HepG2 (cell line): ENCODE results near the gene SAMD10. TPM values are rescaled to one million over a fixed set of nuclear protein-coding genes. Genes with fewer than 3 reads are reported as not detected.

Experiments used
- ATAC-seq: fragments of 200-7000 bp; cut with Tn5 transposase; 3 replicates; pipeline ENCODE4 v1.9.1; 2020; ENCODE audit warnings: mild to moderate bottlenecking, moderate library complexity
- BruUV-seq: library from RNA; stranded (reverse); fragments of 400-500 nt; replicated peaks from 2 replicates; lab custom pipeline; 2021; lab: Mats Ljungman, UMichigan
- CTCF ChIA-PET: fragments of 300-600 bp; formaldehyde crosslinking; extraction: SDS; loops from one replicate; lab custom pipeline; 2021; ENCODE audit warnings: low total read pairs, inconsistent platforms, low intra/inter-chr PET ratio; lab: Yijun Ruan, JAX
- POLR2A ChIA-PET: fragments of 350-600 bp; sonication (Branson Sonifier 250); formaldehyde crosslinking; loops from one replicate; lab custom pipeline; 2020; ENCODE audit warnings: antibody characterized with exemption, inconsistent platforms; lab: Yijun Ruan, JAX
- DNase-seq: peaks from one replicate; pipeline ENCODE4 v3.0.0-alpha.2; 2015; ENCODE audit warnings: low spot score
- FAIRE-seq: peaks from 3 replicates; lab custom pipeline; 2011; peaks lifted over from hg19 to GRCh38; lab: Jason Lieb, UNC
- H2AFZ ChIP-seq: one replicate; pipeline ENCODE4 v1.6.1; 2011; ENCODE audit warnings: low read length, inconsistent platforms
- H3K27ac ChIP-seq: fragments of 300-600 bp; 3 replicates; pipeline ENCODE4 v1.8.0; 2011; ENCODE audit warnings: mixed run types, mild to moderate bottlenecking, mixed read lengths, low read length, inconsistent platforms; ENCODE audit not compliant: insufficient read depth; ENCODE audit errors: extremely low read length
- H3K27me3 ChIP-seq, 2 experiments: fragments of 200-600 bp in 1 of 2; 2 replicates in 1 of 2; 3 replicates in 1 of 2; pipeline versions ENCODE4 v1.6.0 to v1.8.0; 2011; ENCODE audit warnings: low read length in 2 of 2, mild to moderate bottlenecking in 2 of 2, moderate library complexity in 2 of 2, inconsistent platforms in 1 of 2; ENCODE audit not compliant: insufficient read depth in 2 of 2, control insufficient read depth in 1 of 2
- H3K36me3 ChIP-seq, 2 experiments: fragments of 200-600 bp in 1 of 2; replicated peaks in 1 of 2; 2 replicates in 1 of 2; 3 replicates in 1 of 2; pipeline versions ENCODE4 v1.5.1 to v1.8.0; 2011; ENCODE audit warnings: low read length in 2 of 2, inconsistent platforms in 1 of 2; ENCODE audit not compliant: insufficient read depth in 2 of 2, control insufficient read depth in 1 of 2
- H3K4me1 ChIP-seq: 2 replicates; pipeline ENCODE4 v1.5.1; 2012; ENCODE audit warnings: low read length, inconsistent platforms; ENCODE audit not compliant: insufficient read depth
- H3K4me2 ChIP-seq: 2 replicates; pipeline ENCODE4 v1.6.0; 2011; ENCODE audit warnings: low read depth, low read length, inconsistent platforms
- H3K4me3 ChIP-seq, 3 experiments: fragments of 200-600 bp in 1 of 3; sonication (generic), shearing (Covaris generic) in 1 of 3; replicated peaks in 1 of 3; 2 replicates each; pipeline ENCODE4 v1.5.1; 2011 to 2016; ENCODE audit warnings: low read length in 3 of 3, inconsistent platforms in 2 of 3, low read depth in 2 of 3, mild to moderate bottlenecking in 2 of 3, control low read depth in 1 of 3, mixed read lengths in 1 of 3; ENCODE audit not compliant: insufficient read depth in 1 of 3
- H3K79me2 ChIP-seq: one replicate; pipeline ENCODE4 v1.6.1; 2011; ENCODE audit warnings: low read length, inconsistent platforms; ENCODE audit not compliant: insufficient read depth
- H3K9ac ChIP-seq: 2 replicates; pipeline ENCODE4 v1.6.0; 2011; ENCODE audit warnings: mild to moderate bottlenecking, low read depth, low read length, inconsistent platforms; ENCODE audit not compliant: insufficient read depth
- H3K9me3 ChIP-seq: 2 replicates; pipeline ENCODE4 v1.5.1; 2012; ENCODE audit warnings: mild to moderate bottlenecking, low read length
- H4K20me1 ChIP-seq: 2 replicates; pipeline ENCODE4 v1.6.0; 2011; ENCODE audit warnings: inconsistent platforms, mild to moderate bottlenecking, low read length, moderate library complexity; ENCODE audit not compliant: insufficient read depth
- AGO2 ChIP-seq: fragments of 200-400 bp; formaldehyde crosslinking; optimal IDR thresholded peaks from 2 replicates; pipeline ENCODE3; 2017; ENCODE audit warnings: mild to moderate bottlenecking, low read depth, low read length, moderate library complexity
- CEBPG ChIP-seq: IDR thresholded peaks from 2 replicates; pipeline ENCODE4 v1.6.1; 2016
- JUND ChIP-seq: sonication (generic); formaldehyde crosslinking; IDR thresholded peaks from 2 replicates; pipeline ENCODE4 v1.8.0; 2022; ENCODE audit warnings: mild to moderate bottlenecking, missing genetic modification reagents
- KMT2A ChIP-seq: sonication (generic); formaldehyde crosslinking; IDR thresholded peaks from 2 replicates; pipeline ENCODE4 v1.4.0; 2020; ENCODE audit warnings: missing genetic modification reagents
- PRPF4 ChIP-seq: fragments of 200-400 bp; formaldehyde crosslinking; IDR thresholded peaks from 2 replicates; pipeline ENCODE4 v1.6.1; 2016; ENCODE audit warnings: low read length, low read depth; ENCODE audit not compliant: poor library complexity, severe bottlenecking
- RBM39 ChIP-seq: fragments of 200-400 bp; formaldehyde crosslinking; IDR thresholded peaks from one replicate; pipeline ENCODE4 v1.6.1; 2018; ENCODE audit warnings: antibody characterized with exemption, mild to moderate bottlenecking, low read depth, low read length; ENCODE audit not compliant: poor library complexity, severe bottlenecking
- REPIN1 ChIP-seq: sonication (generic); formaldehyde crosslinking; IDR thresholded peaks from 2 replicates; pipeline ENCODE4 v1.8.0; 2022; ENCODE audit warnings: missing genetic modification reagents, low read depth, mild to moderate bottlenecking, borderline replicate concordance
- RFX1 ChIP-seq: fragments of 450-650 bp; IDR thresholded peaks from 2 replicates; pipeline ENCODE4 v1.6.1; 2017
- TAF1 ChIP-seq: sonication (generic); formaldehyde crosslinking; IDR thresholded peaks from 2 replicates; pipeline ENCODE4 v1.4.0; 2020; ENCODE audit warnings: missing genetic modification reagents
- TRIM24 ChIP-seq: sonication (generic); formaldehyde crosslinking; IDR thresholded peaks from 2 replicates; pipeline ENCODE4 v1.8.0; 2022; ENCODE audit warnings: mild to moderate bottlenecking, missing genetic modification reagents
- WGBS: methylation state at CpG from one replicate; pipeline ENCODE4 v1.1.6; 2017; ENCODE audit warnings: low lambda C conversion rate; 5-methylcytosine and 5-hydroxymethylcytosine counted together
- in situ Hi-C: cut with HindIII; loops from 2 replicates; pipeline ENCODE4 v1.10.0; 2017; ENCODE audit warnings: low pct_unique_long_range_greater_than_20kb; ENCODE audit not compliant: extremely low pct_ligation_motif_present
- intact Hi-C: fragments of 100-400 bp; cut with micrococcal nuclease; formaldehyde crosslinking; loops from one replicate; pipeline ENCODE4 v1.10.0; 2022; ENCODE audit not compliant: unreplicated experiment
- polyA plus RNA-seq, 8 experiments: library from polyadenylated mRNA; depleted of rRNA in 3 of 8; stranded (reverse) in 7 of 8; unstranded in 1 of 8; fragments of >200 nt; fragmentation: Illumina TruSeq in 4 of 8; extraction: Trizol in 4 of 8; gene quantifications; 2 replicates each; pipeline versions ENCODE4 v1.2.1 to v1.2.3, GENCODE V29; 2011 to 2016; ENCODE audit warnings: low read depth in 4 of 8, missing spikeins in 1 of 8, mixed read lengths in 1 of 8; ENCODE audit not compliant: insufficient read depth in 1 of 8
- total RNA-seq, 5 experiments: library from RNA; depleted of rRNA; stranded (reverse); fragments of >200 nt; fragmentation: Illumina TruSeq; extraction: Trizol; gene quantifications; 2 replicates each; pipeline ENCODE4 v1.2.3, GENCODE V29; 2016; ENCODE audit warnings: low read depth in 1 of 5
- TF ChIP-seq, protein P1 (sequence below): sonication (generic); formaldehyde crosslinking; IDR thresholded peaks from 2 replicates; pipeline ENCODE4 v1.4.0; 2020; ENCODE audit warnings: missing genetic modification reagents, borderline replicate concordance
- TF ChIP-seq, protein P2 (sequence below): sonication (generic); formaldehyde crosslinking; IDR thresholded peaks from 2 replicates; pipeline ENCODE4 v1.8.0; 2023; ENCODE audit warnings: mild to moderate bottlenecking, missing genetic modification reagents
- TF ChIP-seq, protein P3 (sequence below): IDR thresholded peaks from 2 replicates; pipeline ENCODE4 v1.6.1; 2012; ENCODE audit warnings: low read depth, low read length, improper control_type of control experiment
- TF ChIP-seq, protein P4 (sequence below): sonication (generic); formaldehyde crosslinking; IDR thresholded peaks from 2 replicates; pipeline ENCODE4 v1.4.0; 2020; ENCODE audit warnings: missing genetic modification reagents
- TF ChIP-seq, protein P5 (sequence below): sonication (generic); formaldehyde crosslinking; IDR thresholded peaks from 2 replicates; pipeline ENCODE4 v1.4.0; 2020; ENCODE audit warnings: mild to moderate bottlenecking, missing genetic modification reagents

Gene SAMD10
- total and polyA plus RNA-seq, 2 of the 13 experiments (the other 11 are each of a cell fraction or from before 2014, with no cell fraction given) = 6.1 to 11.0 TPM

DNA sequence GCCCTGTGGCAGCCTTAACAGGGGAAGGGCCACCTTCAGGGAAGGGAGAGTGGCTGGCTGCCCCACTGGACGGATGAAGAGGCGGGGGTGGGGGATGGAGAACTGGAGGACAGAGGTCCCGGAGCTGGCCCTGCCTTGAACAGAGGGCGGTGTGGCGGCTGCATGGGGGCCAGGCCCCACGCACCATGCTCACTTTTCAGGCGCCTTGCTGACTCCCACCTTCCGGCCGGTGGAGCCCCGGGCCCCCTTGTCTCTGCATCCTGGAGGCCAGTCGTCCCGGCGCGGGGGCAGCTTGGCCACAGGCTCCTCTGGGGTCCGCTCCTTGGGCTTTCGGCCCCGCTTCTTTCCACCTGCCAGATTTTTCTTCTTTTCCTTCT lies 19.8 kb downstream of the SAMD10 start:
- ChIA-PET CTCF (no interaction called here), POLR2A (interaction anchor here (1.4 kb wide), 1 partner anchor 9 kb away, joined by 6 read pairs; no protein-coding TSS in a partner anchor)
- Histone ChIP-seq H2AFZ (no peak overlapping the region), H3K79me2 (peaks cover 10% of the 10 kb centered on the region), H3K9ac (no peak overlapping the region), H4K20me1 (peaks cover 8% of the 10 kb centered on the region), H3K9me3 (no peaks in the 10 kb centered on the region), H3K27ac (no peak overlapping the region), H3K36me3 (peaks cover 46 to 47% of the 10 kb centered on the region in 2 experiments; a peak in 4 of 5 replicates), H3K4me2 (no peak overlapping the region), H3K27me3 (no peaks in the 10 kb centered on the region), H3K4me1 (peaks cover 29% of the 10 kb centered on the region), H3K4me3 (no peak overlapping the region)
- BruUV-seq = no TSS peak
- no peak for FAIRE-seq
- WGBS = 97% methylated on average over 17 of the region's 17 CpGs
- intact Hi-C loops (loop anchor here (10.0 kb wide), 1 partner anchor 1595 kb away; the partner anchor contains the start of gene LAMA5), in situ Hi-C loops (no loop called here)
- DNase-seq = no peak
- no peak for ATAC-seq
- TF ChIP-seq, protein P1, sequence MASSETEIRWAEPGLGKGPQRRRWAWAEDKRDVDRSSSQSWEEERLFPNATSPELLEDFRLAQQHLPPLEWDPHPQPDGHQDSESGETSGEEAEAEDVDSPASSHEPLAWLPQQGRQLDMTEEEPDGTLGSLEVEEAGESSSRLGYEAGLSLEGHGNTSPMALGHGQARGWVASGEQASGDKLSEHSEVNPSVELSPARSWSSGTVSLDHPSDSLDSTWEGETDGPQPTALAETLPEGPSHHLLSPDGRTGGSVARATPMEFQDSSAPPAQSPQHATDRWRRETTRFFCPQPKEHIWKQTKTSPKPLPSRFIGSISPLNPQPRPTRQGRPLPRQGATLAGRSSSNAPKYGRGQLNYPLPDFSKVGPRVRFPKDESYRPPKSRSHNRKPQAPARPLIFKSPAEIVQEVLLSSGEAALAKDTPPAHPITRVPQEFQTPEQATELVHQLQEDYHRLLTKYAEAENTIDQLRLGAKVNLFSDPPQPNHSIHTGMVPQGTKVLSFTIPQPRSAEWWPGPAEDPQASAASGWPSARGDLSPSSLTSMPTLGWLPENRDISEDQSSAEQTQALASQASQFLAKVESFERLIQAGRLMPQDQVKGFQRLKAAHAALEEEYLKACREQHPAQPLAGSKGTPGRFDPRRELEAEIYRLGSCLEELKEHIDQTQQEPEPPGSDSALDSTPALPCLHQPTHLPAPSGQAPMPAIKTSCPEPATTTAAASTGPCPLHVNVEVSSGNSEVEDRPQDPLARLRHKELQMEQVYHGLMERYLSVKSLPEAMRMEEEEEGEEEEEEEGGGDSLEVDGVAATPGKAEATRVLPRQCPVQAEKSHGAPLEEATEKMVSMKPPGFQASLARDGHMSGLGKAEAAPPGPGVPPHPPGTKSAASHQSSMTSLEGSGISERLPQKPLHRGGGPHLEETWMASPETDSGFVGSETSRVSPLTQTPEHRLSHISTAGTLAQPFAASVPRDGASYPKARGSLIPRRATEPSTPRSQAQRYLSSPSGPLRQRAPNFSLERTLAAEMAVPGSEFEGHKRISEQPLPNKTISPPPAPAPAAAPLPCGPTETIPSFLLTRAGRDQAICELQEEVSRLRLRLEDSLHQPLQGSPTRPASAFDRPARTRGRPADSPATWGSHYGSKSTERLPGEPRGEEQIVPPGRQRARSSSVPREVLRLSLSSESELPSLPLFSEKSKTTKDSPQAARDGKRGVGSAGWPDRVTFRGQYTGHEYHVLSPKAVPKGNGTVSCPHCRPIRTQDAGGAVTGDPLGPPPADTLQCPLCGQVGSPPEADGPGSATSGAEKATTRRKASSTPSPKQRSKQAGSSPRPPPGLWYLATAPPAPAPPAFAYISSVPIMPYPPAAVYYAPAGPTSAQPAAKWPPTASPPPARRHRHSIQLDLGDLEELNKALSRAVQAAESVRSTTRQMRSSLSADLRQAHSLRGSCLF (CRISPR knock-in tag) = no peak
- no peak for TF ChIP-seq TRIM24
- TF ChIP-seq KMT2A (CRISPR knock-in tag) = no peak
- no peak for TF ChIP-seq PRPF4
- TF ChIP-seq TAF1 = no peak
- no peak for TF ChIP-seq RFX1
- TF ChIP-seq, protein P2, sequence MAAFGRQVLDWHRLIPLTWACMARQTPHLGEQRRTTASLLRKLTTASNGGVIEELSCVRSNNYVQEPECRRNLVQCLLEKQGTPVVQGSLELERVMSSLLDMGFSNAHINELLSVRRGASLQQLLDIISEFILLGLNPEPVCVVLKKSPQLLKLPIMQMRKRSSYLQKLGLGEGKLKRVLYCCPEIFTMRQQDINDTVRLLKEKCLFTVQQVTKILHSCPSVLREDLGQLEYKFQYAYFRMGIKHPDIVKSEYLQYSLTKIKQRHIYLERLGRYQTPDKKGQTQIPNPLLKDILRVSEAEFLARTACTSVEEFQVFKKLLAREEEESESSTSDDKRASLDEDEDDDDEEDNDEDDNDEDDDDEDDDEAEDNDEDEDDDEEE (CRISPR knock-in tag) = no peak
- TF ChIP-seq REPIN1 (CRISPR knock-in tag) = no peak
- TF ChIP-seq CEBPG (CRISPR knock-in tag) = no peak
- TF ChIP-seq, protein P3, sequence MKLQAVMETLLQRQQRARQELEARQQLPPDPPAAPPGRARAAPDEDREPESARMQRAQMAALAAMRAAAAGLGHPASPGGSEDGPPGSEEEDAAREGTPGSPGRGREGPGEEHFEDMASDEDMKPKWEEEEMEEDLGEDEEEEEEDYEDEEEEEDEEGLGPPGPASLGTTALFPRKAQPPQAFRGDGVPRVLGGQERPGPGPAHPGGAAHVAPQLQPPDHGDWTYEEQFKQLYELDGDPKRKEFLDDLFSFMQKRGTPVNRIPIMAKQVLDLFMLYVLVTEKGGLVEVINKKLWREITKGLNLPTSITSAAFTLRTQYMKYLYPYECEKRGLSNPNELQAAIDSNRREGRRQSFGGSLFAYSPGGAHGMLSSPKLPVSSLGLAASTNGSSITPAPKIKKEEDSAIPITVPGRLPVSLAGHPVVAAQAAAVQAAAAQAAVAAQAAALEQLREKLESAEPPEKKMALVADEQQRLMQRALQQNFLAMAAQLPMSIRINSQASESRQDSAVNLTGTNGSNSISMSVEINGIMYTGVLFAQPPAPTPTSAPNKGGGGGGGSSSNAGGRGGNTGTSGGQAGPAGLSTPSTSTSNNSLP = no peak
- peak; percentile 16 for TF ChIP-seq AGO2
- no peak for TF ChIP-seq JUND
- TF ChIP-seq, protein P4, sequence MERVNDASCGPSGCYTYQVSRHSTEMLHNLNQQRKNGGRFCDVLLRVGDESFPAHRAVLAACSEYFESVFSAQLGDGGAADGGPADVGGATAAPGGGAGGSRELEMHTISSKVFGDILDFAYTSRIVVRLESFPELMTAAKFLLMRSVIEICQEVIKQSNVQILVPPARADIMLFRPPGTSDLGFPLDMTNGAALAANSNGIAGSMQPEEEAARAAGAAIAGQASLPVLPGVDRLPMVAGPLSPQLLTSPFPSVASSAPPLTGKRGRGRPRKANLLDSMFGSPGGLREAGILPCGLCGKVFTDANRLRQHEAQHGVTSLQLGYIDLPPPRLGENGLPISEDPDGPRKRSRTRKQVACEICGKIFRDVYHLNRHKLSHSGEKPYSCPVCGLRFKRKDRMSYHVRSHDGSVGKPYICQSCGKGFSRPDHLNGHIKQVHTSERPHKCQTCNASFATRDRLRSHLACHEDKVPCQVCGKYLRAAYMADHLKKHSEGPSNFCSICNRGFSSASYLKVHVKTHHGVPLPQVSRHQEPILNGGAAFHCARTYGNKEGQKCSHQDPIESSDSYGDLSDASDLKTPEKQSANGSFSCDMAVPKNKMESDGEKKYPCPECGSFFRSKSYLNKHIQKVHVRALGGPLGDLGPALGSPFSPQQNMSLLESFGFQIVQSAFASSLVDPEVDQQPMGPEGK (CRISPR knock-in tag) = no peak
- peak; percentile 42 for TF ChIP-seq RBM39
- TF ChIP-seq, protein P5, sequence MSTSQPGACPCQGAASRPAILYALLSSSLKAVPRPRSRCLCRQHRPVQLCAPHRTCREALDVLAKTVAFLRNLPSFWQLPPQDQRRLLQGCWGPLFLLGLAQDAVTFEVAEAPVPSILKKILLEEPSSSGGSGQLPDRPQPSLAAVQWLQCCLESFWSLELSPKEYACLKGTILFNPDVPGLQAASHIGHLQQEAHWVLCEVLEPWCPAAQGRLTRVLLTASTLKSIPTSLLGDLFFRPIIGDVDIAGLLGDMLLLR (CRISPR knock-in tag) = no peak
